NOMO-1 treated with dmso at 0.1 percent for 144 hours (cell line): Measurements from ENCODE around the gene GTF2F2.
A peak's percentile ranks its signal among the peaks of the same experiment; 100 is the strongest.

Experiments
- DNase-seq: peaks from one replicate; lab custom pipeline; 2025; ENCODE audit not compliant: unreplicated experiment; lab: John Stamatoyannopoulos, UW

The GTF2F2 gene

GRCh38 chr13:45120967-45121831, 889 bp downstream of the GTF2F2 start:
- no peak for DNase-seq

GRCh38 chr13:45122941-45123340, 2.6 kb downstream of the GTF2F2 start:
- no peak for DNase-seq

- DNase-seq = peak; percentile 39
These were observed 12.2 kb downstream of the GTF2F2 start for GRCh38 chr13:45132369-45133064.

GRCh38 chr13:45133396-45134118, 13.2 kb downstream of the GTF2F2 start:
- no peak for DNase-seq

- no peak for DNase-seq
These were observed 16.6 kb downstream of the GTF2F2 start for GRCh38 chr13:45136741-45137504.

- peak; percentile 30 for DNase-seq
These were observed 17.2 kb downstream of the GTF2F2 start for GRCh38 chr13:45137526-45137925.

- DNase-seq = no peak
These were observed 18.0 kb downstream of the GTF2F2 start for GRCh38 chr13:45138282-45138681.

- no peak for DNase-seq
These were observed 21.1 kb downstream of the GTF2F2 start for GRCh38 chr13:45141369-45141768.

- no peak for DNase-seq
These were observed 22.4 kb downstream of the GTF2F2 start for GRCh38 chr13:45142440-45143345.

GRCh38 chr13:45143346-45143751, 23.0 kb downstream of the GTF2F2 start:
- no peak for DNase-seq

GRCh38 chr13:45149964-45150363, 29.7 kb downstream of the GTF2F2 start:
- no peak for DNase-seq

GRCh38 chr13:45156565-45157361, 36.5 kb downstream of the GTF2F2 start:
- DNase-seq = no peak

GRCh38 chr13:45162194-45162593, 41.9 kb downstream of the GTF2F2 start:
- no peak for DNase-seq

GRCh38 chr13:45162821-45163220, 42.5 kb downstream of the GTF2F2 start:
- DNase-seq = no peak

GRCh38 chr13:45166858-45167257, 46.5 kb downstream of the GTF2F2 start:
- DNase-seq = no peak

- DNase-seq = no peak
These were observed 47.6 kb downstream of the GTF2F2 start for GRCh38 chr13:45167611-45168554.

- DNase-seq = no peak
These were observed 48.2 kb downstream of the GTF2F2 start for GRCh38 chr13:45168555-45168930.

- no peak for DNase-seq
These were observed 54.2 kb downstream of the GTF2F2 start for GRCh38 chr13:45174478-45174877.
